ENCODE measurements around the gene ANXA4. TPM values are rescaled to one million over a fixed set of nuclear protein-coding genes. Genes with fewer than 3 reads are reported as not detected.

The ANXA4 gene
- total and polyA plus RNA-seq, 2 of the 13 experiments (the other 11 are each of a cell fraction or from before 2014, with no cell fraction given), result 155 to 168 TPM

DNA sequence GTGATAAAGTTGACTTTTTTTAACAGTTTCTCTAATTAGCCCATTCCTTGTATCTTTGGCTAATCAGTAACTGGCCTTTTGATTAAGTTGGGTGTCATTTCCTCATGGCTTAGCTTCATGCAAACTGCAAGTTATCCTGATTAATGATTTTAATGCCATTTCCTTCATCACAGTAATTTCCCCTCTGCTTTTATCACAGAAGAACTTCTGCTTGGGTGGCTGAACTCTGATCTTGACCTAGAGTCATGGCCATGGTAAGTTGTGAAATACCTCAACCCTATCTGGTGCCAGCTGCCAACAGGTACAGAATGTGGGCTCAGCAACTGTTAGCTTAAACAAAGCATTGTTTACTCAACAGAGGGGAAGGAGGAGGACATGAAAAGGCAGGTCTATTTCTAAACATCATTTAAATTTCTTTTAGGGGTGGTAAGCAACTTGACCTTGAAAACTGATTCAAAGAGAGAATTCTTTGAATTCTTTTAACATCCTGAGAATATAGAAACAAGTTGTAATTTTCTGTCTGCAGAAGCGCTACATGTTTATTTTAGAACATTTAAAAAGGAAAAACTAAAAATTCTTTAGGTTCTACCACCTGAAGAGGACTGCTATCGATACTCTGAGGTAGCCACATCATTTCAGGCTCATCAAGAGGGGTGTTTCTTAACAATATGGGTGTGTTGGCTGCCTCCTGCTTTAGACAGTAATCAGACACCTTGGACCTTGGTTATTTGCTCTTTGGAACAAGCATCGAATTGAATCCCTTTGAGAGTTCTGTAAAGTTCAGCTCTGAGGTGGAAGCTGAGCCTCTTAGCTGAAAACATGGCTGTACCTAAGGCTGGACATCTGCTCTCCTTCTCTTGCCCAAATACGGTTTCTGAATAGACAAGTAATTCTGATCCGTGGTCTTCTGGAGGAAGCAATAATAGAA, 39.7 kb downstream of the ANXA4 start (continued):
- TF ChIP-seq PREB (CRISPR knock-in tag; IDR thresholded peaks at IDR 0.05) (no peak), KMT2A (CRISPR knock-in tag; IDR thresholded peaks at IDR 0.05) (peak; percentile 31; the same call in 1 of the 2 replicates), ZHX1 (CRISPR knock-in tag; IDR thresholded peaks at IDR 0.05; ENCODE audit: low read depth) (no peak; the same call in none of the 2 replicates), XRCC5 (optimal IDR thresholded peaks at IDR 0.05; ENCODE audit: low read length) (no peak), HNRNPUL1 (IDR thresholded peaks at IDR 0.05; ENCODE audit: low read depth, low read length) (no peak), IRF2 (CRISPR knock-in tag; IDR thresholded peaks at IDR 0.05) (peak; percentile 90), ZMYM4 (CRISPR knock-in tag; IDR thresholded peaks at IDR 0.05) (peak; percentile 92), NCOR1 (IDR thresholded peaks at IDR 0.05; ENCODE audit: borderline replicate concordance, low read length) (peak; percentile 99), ZNF484 (CRISPR knock-in tag; IDR thresholded peaks at IDR 0.05; ENCODE audit: borderline replicate concordance, low read depth) (no peak), ZNF564 (CRISPR knock-in tag; IDR thresholded peaks at IDR 0.05) (peak; percentile 75; the same call in 1 of the 2 replicates), ZNF354B (CRISPR knock-in tag; IDR thresholded peaks at IDR 0.05) (no peak), YEATS4 (CRISPR knock-in tag; IDR thresholded peaks at IDR 0.05; ENCODE audit: borderline replicate concordance) (peak; percentile 87; the same call in 1 of the 2 replicates), SALL1 (CRISPR knock-in tag; IDR thresholded peaks at IDR 0.05) (peak; percentile 93), CHD4 (IDR thresholded peaks at IDR 0.05; ENCODE audit: borderline replicate concordance, low read length) (peak; percentile 91; the same call in 1 of the 2 replicates), ZNF142 (CRISPR knock-in tag; IDR thresholded peaks at IDR 0.05) (0 out of 2 replicates have a peak, but pooled peaks have one; percentile 27), ATF7 (IDR thresholded peaks at IDR 0.05) (no peak), ATF7 (CRISPR knock-in tag; IDR thresholded peaks at IDR 0.05) (no peak)

All from HepG2 (cell line).